Measurements from ENCODE around the gene PLXND1. TPM values are rescaled to one million over a fixed set of nuclear protein-coding genes. Genes with fewer than 3 reads are reported as not detected.

PLXND1 gene
- total and polyA plus RNA-seq, 2 donors (not counting 1 experiment from before 2014, with no cell fraction given): 3.3 to 74.4 TPM

GRCh38 chr3:129648391-129648790, 41.9 kb upstream of the PLXND1 start:
- no peak for TF ChIP-seq EZH2 (IDR thresholded peaks at IDR 0.05; ENCODE audit: borderline replicate concordance, insufficient read depth, low read depth, low read length, poor library complexity, severe bottlenecking)
- TF ChIP-seq CTCF (IDR thresholded peaks at IDR 0.05): no peak
- intact Hi-C loops (cut with micrococcal nuclease): no loop called here
- H3K79me2 ChIP-seq (ENCODE audit: control insufficient read depth, insufficient read depth, low read length): no peaks in the 10 kb centered on the region
- ChIA-PET POLR2A (no interaction called here), CTCF (interaction anchor here (1.4 to 2.2 kb wide), 6 partner anchors 15 to 265 kb away, joined by 4 to 22 read pairs (median 6); no protein-coding TSS in a partner anchor)
- H3K9ac ChIP-seq (ENCODE audit: low read length): no peak overlapping the region
- H3K27ac Mint-ChIP-seq: no peak overlapping the region
- H3K9me3 ChIP-seq (ENCODE audit: control extremely low read depth in 1 of 3, control insufficient read depth in 2 of 3, insufficient read depth in 1 of 3, low read length in 2 of 3): no peaks in the 10 kb centered on the region
- no peak overlapping the region for H3K4me3 ChIP-seq (ENCODE audit: control extremely low read depth in 1 of 5, extremely low read depth in 1 of 5, insufficient read depth in 1 of 5, low read depth in 2 of 5, low read length in 4 of 5)
- H3K36me3 ChIP-seq (replicated peaks in 1 of 2; ENCODE audit: control extremely low read depth in 1 of 2, control insufficient read depth in 1 of 2, extremely low read depth in 1 of 2, insufficient read depth in 2 of 2, low read length in 1 of 2): no peaks in the 10 kb centered on the region
- no peak overlapping the region for H2AFZ ChIP-seq (ENCODE audit: insufficient read depth, low read depth, low read length, poor library complexity, severe bottlenecking)
- DNase-seq (no peak), ATAC-seq (ENCODE audit: low read depth) (no peak)
- no peaks in the 10 kb centered on the region for H3K9me3 Mint-ChIP-seq (ENCODE audit: insufficient read depth)
- WGBS (ENCODE audit: insufficient coverage): no CpG with 5 or more reads among the region's 3 CpGs
- H3K27me3 Mint-ChIP-seq: no peaks in the 10 kb centered on the region
- H3K4me2 ChIP-seq (replicated peaks; ENCODE audit: low read depth, low read length, poor library complexity, severe bottlenecking): no peak overlapping the region
- H4K20me1 ChIP-seq (ENCODE audit: control insufficient read depth, insufficient read depth, low read length, poor library complexity, severe bottlenecking): no peaks in the 10 kb centered on the region
- H3K27ac ChIP-seq (ENCODE audit: low read length in 2 of 2): no peak overlapping the region
- H3K4me1 ChIP-seq (ENCODE audit: control insufficient read depth in 2 of 2, insufficient read depth in 2 of 2, low read length in 2 of 2): no peaks in the 10 kb centered on the region
- H3K27me3 ChIP-seq (replicated peaks in 1 of 4; ENCODE audit: control extremely low read depth in 1 of 4, control insufficient read depth in 3 of 4, insufficient read depth in 4 of 4, low read length in 3 of 4): no peaks in the 10 kb centered on the region
- peaks cover 2% of the 10 kb centered on the region for H3K4me1 Mint-ChIP-seq
- no peak overlapping the region for H3K4me3 Mint-ChIP-seq

GRCh38 chr3:129645286-129645685, 38.8 kb upstream of the PLXND1 start:
- DNase-seq (no peak), ATAC-seq (ENCODE audit: low read depth) (no peak)
- H3K27me3 Mint-ChIP-seq: no peaks in the 10 kb centered on the region
- Histone ChIP-seq H3K9ac (ENCODE audit: low read length) (no peak overlapping the region), H3K9me3 (ENCODE audit: control extremely low read depth in 1 of 3, control insufficient read depth in 2 of 3, insufficient read depth in 1 of 3, low read length in 2 of 3) (no peaks in the 10 kb centered on the region), H3K36me3 (replicated peaks in 1 of 2; ENCODE audit: control extremely low read depth in 1 of 2, control insufficient read depth in 1 of 2, extremely low read depth in 1 of 2, insufficient read depth in 2 of 2, low read length in 1 of 2) (no peaks in the 10 kb centered on the region), H3K79me2 (ENCODE audit: control insufficient read depth, insufficient read depth, low read length) (no peaks in the 10 kb centered on the region), H3K27ac (ENCODE audit: low read length in 2 of 2) (no peak overlapping the region), H2AFZ (ENCODE audit: insufficient read depth, low read depth, low read length, poor library complexity, severe bottlenecking) (no peak overlapping the region), H3K4me1 (ENCODE audit: control insufficient read depth in 2 of 2, insufficient read depth in 2 of 2, low read length in 2 of 2) (no peaks in the 10 kb centered on the region), H3K27me3 (replicated peaks in 1 of 4; ENCODE audit: control extremely low read depth in 1 of 4, control insufficient read depth in 3 of 4, insufficient read depth in 4 of 4, low read length in 3 of 4) (no peaks in the 10 kb centered on the region), H4K20me1 (ENCODE audit: control insufficient read depth, insufficient read depth, low read length, poor library complexity, severe bottlenecking) (no peaks in the 10 kb centered on the region), H3K4me3 (ENCODE audit: control extremely low read depth in 1 of 5, extremely low read depth in 1 of 5, insufficient read depth in 1 of 5, low read depth in 2 of 5, low read length in 4 of 5) (no peak overlapping the region), H3K4me2 (replicated peaks; ENCODE audit: low read depth, low read length, poor library complexity, severe bottlenecking) (no peak overlapping the region)
- no peaks in the 10 kb centered on the region for H3K9me3 Mint-ChIP-seq (ENCODE audit: insufficient read depth)
- no peak overlapping the region for H3K27ac Mint-ChIP-seq
- intact Hi-C loops (cut with micrococcal nuclease): no loop called here
- peaks cover 2% of the 10 kb centered on the region for H3K4me1 Mint-ChIP-seq
- ChIA-PET CTCF (no interaction called here), POLR2A (no interaction called here)
- no peak overlapping the region for H3K4me3 Mint-ChIP-seq
- WGBS (ENCODE audit: insufficient coverage): no CpG with 5 or more reads among the region's 5 CpGs
- TF ChIP-seq CTCF (IDR thresholded peaks at IDR 0.05) (no peak), EZH2 (IDR thresholded peaks at IDR 0.05; ENCODE audit: borderline replicate concordance, insufficient read depth, low read depth, low read length, poor library complexity, severe bottlenecking) (no peak)
